PC-9 (cell line): ENCODE data around the gene RIPOR3. TPM values are rescaled to one million over a fixed set of nuclear protein-coding genes. Genes with fewer than 3 reads are reported as not detected.

ENCODE experiments used
- BruUV-seq: library from RNA; stranded (reverse); fragments of 400-500 nt; replicated peaks from 2 replicates; lab custom pipeline; 2021; lab: Mats Ljungman, UMichigan
- CTCF ChIA-PET: fragments of 300-600 bp; sonication (Branson Sonifier 250); formaldehyde crosslinking; loops from one replicate; lab custom pipeline; 2022; ENCODE audit warnings: antibody characterized with exemption; lab: Charles Lee
- POLR2A ChIA-PET: fragments of 300-600 bp; sonication (Branson Sonifier 250); formaldehyde crosslinking; loops from one replicate; lab custom pipeline; 2022; ENCODE audit warnings: antibody characterized with exemption; ENCODE audit not compliant: unreplicated experiment; lab: Charles Lee
- DNase-seq, 2 experiments: peaks; one replicate each; pipeline versions ENCODE4 v3.0.0 to v3.0.0-alpha.2; 2015 to 2022; ENCODE audit warnings: mixed read lengths in 1 of 2
- H2AFZ ChIP-seq: fragments of 200-600 bp; sonication (generic); 2 replicates; pipeline ENCODE4 v1.8.1; 2017; ENCODE audit warnings: antibody characterized with exemption
- H3F3A ChIP-seq: fragments of 200-600 bp; sonication (generic); 2 replicates; pipeline ENCODE4 v1.8.1; 2017; ENCODE audit warnings: antibody characterized with exemption, mild to moderate bottlenecking, low read depth; ENCODE audit not compliant: insufficient read depth
- H3K27ac ChIP-seq: fragments of 200-600 bp; sonication (generic); 2 replicates; pipeline ENCODE4 v1.6.1; 2016; ENCODE audit warnings: mixed run types
- H3K27me3 ChIP-seq: fragments of 200-600 bp; sonication (generic); 2 replicates; pipeline ENCODE4 v1.6.1; 2016; ENCODE audit warnings: low read depth, mixed run types; ENCODE audit not compliant: insufficient read depth
- H3K36me3 ChIP-seq: fragments of 200-600 bp; sonication (generic); 2 replicates; pipeline ENCODE4 v1.6.1; 2016; ENCODE audit warnings: low read depth, mixed run types
- H3K4me1 ChIP-seq: fragments of 200-600 bp; sonication (generic); replicated peaks from 2 replicates; pipeline ENCODE4 v1.6.1; 2016; ENCODE audit warnings: mixed run types; ENCODE audit not compliant: insufficient read depth
- H3K4me2 ChIP-seq: fragments of 200-600 bp; sonication (generic); 2 replicates; pipeline ENCODE4 v1.6.1; 2017; ENCODE audit warnings: mixed run types
- H3K4me3 ChIP-seq: fragments of 200-600 bp; sonication (generic); 2 replicates; pipeline ENCODE4 v1.6.1; 2016; ENCODE audit warnings: mixed run types
- H3K79me2 ChIP-seq: fragments of 200-600 bp; sonication (generic); 2 replicates; pipeline ENCODE4 v1.6.1; 2017; ENCODE audit warnings: low read depth, mixed run types
- H3K9me2 ChIP-seq: fragments of 200-600 bp; sonication (generic); 2 replicates; pipeline ENCODE4 v1.8.1; 2017; ENCODE audit warnings: mild to moderate bottlenecking; ENCODE audit not compliant: insufficient read depth
- H3K9me3 ChIP-seq: fragments of 200-600 bp; sonication (generic); 2 replicates; pipeline ENCODE4 v1.8.1; 2016; ENCODE audit warnings: low read depth; ENCODE audit not compliant: insufficient read depth
- H4K20me1 ChIP-seq: fragments of 200-600 bp; sonication (generic); 2 replicates; pipeline ENCODE4 v1.8.1; 2017; ENCODE audit not compliant: insufficient read depth
- EZH2 ChIP-seq: fragments of 200-600 bp; sonication (generic); IDR thresholded peaks from 2 replicates; pipeline ENCODE4 v1.8.0; 2017; ENCODE audit warnings: antibody characterized with exemption, low read depth
- intact Hi-C: fragments of 100-400 bp; cut with micrococcal nuclease; formaldehyde crosslinking; loops from one replicate; pipeline ENCODE4 v1.10.0; 2022; ENCODE audit not compliant: unreplicated experiment
- total RNA-seq: library from RNA; stranded (reverse); gene quantifications from 2 replicates; pipeline ENCODE4 v1.2.3, GENCODE V29; 2021
- TF ChIP-seq, protein P1 (sequence below): fragments of 200-600 bp; sonication (generic); conservative IDR thresholded peaks from 2 replicates; pipeline ENCODE4 v1.6.1; 2017; ENCODE audit warnings: mixed run types, antibody characterized with exemption, mild to moderate bottlenecking, moderate library complexity

The RIPOR3 gene
- total RNA-seq, 1 experiment from 2014 or later, result 6.3 TPM

DNA sequence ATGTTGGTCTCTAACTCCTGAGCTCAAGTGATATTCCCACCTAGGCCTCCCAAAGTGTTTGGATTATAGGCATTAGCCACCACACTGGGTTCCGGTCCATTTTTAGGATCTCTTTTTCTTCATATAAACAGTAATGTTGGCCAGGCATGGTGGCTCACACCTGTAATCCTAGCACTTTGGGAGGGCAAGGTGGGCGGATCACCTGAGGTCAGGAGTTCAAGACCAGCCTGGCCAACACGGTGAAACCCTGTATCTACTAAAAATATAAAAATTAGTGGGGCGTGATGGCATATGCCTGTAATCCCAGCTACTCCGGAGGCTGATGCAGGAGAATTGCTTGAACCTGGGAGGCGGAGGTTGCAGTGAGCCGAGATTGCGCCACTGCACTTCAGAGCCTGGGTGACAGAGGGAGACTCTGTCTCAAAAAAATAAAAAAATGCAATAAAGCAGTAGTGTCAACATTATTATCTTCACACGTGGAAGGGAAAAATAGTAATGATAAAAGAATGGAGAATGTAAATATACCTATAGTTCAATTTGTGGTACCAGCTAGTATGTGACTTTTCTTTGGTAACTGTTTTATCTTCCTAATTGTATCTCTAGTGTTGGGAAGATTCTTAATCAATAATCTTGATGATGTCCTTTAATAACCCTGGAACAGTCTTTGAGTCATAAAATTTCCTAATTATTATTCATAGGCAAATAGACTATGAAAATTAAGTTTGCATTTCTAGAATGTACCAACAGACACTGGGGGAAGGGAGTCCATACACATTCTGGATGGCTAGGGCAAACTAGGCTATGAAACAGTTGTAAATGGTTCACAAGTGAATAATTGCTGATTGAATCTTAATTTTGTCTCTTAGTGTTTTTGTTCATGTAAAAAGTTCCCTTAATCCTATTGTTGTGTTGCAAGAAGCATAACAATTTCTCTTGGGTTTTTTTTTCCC is 43.7 kb upstream of the RIPOR3 start:
- Histone ChIP-seq H3K4me3 (peak overlapping the region; percentile 85), H3F3A (peaks cover 60% of the 10 kb centered on the region), H3K4me1 (peaks cover 71% of the 10 kb centered on the region), H4K20me1 (peaks cover 42% of the 10 kb centered on the region), H3K4me2 (peak overlapping the region; percentile 89), H2AFZ (no peak overlapping the region), H3K9me2 (no peaks in the 10 kb centered on the region), H3K9me3 (no peaks in the 10 kb centered on the region), H3K27me3 (no peaks in the 10 kb centered on the region), H3K27ac (peak overlapping the region; percentile 89), H3K79me2 (peaks cover 87% of the 10 kb centered on the region), H3K36me3 (peaks cover 61% of the 10 kb centered on the region)
- BruUV-seq, result TSS peak; percentile 63
- TF ChIP-seq, protein P1, sequence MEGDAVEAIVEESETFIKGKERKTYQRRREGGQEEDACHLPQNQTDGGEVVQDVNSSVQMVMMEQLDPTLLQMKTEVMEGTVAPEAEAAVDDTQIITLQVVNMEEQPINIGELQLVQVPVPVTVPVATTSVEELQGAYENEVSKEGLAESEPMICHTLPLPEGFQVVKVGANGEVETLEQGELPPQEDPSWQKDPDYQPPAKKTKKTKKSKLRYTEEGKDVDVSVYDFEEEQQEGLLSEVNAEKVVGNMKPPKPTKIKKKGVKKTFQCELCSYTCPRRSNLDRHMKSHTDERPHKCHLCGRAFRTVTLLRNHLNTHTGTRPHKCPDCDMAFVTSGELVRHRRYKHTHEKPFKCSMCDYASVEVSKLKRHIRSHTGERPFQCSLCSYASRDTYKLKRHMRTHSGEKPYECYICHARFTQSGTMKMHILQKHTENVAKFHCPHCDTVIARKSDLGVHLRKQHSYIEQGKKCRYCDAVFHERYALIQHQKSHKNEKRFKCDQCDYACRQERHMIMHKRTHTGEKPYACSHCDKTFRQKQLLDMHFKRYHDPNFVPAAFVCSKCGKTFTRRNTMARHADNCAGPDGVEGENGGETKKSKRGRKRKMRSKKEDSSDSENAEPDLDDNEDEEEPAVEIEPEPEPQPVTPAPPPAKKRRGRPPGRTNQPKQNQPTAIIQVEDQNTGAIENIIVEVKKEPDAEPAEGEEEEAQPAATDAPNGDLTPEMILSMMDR, result no peak
- TF ChIP-seq EZH2, result no peak
- POLR2A ChIA-PET, result interaction anchor here (0.6 to 1.5 kb wide), 5 partner anchors 9 to 90 kb away, joined by 3 to 6 read pairs (median 5); no protein-coding TSS in a partner anchor
- intact Hi-C loops, result no loop called here
- CTCF ChIA-PET, result no interaction called here
- no peak for DNase-seq

DNA sequence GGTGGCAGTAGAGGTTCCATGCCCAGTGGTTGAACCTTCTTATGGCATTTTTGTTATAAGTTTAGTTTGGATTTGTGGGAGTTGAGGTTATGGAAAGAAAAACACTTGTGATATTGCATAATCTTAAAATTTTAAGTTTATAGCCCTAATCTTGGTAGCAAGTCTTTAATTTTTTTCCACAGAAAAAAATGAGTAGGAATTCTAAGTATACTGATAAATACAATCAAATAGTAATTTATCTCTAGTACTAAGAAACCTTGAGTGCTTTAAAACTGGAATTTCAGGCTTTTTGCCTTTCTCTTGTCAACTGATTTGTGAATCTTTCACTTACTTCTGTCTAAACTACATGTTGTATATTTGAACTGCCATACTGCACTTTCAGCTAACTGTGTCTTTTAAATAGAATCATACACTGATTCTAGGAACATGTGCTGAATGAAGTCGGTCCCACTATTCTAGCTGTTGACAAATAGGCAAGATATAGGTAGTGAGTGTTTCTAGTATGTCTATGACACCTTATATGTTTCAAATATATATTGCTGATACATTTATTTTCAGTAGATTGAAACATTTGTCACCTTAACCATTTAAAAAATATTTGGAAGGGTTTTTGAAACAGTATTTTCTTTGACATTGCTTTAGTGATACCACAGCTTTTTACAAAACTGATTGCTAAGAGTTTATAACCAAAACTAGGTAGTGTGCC is 42.5 kb upstream of the RIPOR3 start:
- TF ChIP-seq, protein P1, result no peak
- no peak for TF ChIP-seq EZH2
- H3K4me2 ChIP-seq, result peak overlapping the region; percentile 89
- POLR2A ChIA-PET, result interaction anchor here (0.6 to 1.5 kb wide), 5 partner anchors 21 to 89 kb away, joined by 3 to 6 read pairs (median 3); no protein-coding TSS in a partner anchor
- BruUV-seq, result no TSS peak
- no peaks in the 10 kb centered on the region for H3K9me2 ChIP-seq
- DNase-seq, result no peak
- H3K27me3 ChIP-seq, result no peaks in the 10 kb centered on the region
- no peaks in the 10 kb centered on the region for H3K9me3 ChIP-seq
- peaks cover 75% of the 10 kb centered on the region for H3K79me2 ChIP-seq
- CTCF ChIA-PET, result interaction anchor here (1.0 kb wide), 1 partner anchor 55 kb away, joined by 4 read pairs; no protein-coding TSS in a partner anchor
- H3F3A ChIP-seq, result peaks cover 60% of the 10 kb centered on the region
- peaks cover 71% of the 10 kb centered on the region for H3K4me1 ChIP-seq
- H2AFZ ChIP-seq, result no peak overlapping the region
- H3K27ac ChIP-seq, result peak overlapping the region; percentile 89
- intact Hi-C loops, result no loop called here
- H3K36me3 ChIP-seq, result peaks cover 51% of the 10 kb centered on the region
- H4K20me1 ChIP-seq, result peaks cover 39% of the 10 kb centered on the region
- H3K4me3 ChIP-seq, result peak overlapping the region; percentile 85
